ENCODE results near the gene SDK2.

The SDK2 gene

GRCh38 chr17:73410586-73411312 is 233.5 kb downstream of the SDK2 start:
- DNase-seq (ENCODE audit: low read depth), result no peak
- TF ChIP-seq, protein P1, sequence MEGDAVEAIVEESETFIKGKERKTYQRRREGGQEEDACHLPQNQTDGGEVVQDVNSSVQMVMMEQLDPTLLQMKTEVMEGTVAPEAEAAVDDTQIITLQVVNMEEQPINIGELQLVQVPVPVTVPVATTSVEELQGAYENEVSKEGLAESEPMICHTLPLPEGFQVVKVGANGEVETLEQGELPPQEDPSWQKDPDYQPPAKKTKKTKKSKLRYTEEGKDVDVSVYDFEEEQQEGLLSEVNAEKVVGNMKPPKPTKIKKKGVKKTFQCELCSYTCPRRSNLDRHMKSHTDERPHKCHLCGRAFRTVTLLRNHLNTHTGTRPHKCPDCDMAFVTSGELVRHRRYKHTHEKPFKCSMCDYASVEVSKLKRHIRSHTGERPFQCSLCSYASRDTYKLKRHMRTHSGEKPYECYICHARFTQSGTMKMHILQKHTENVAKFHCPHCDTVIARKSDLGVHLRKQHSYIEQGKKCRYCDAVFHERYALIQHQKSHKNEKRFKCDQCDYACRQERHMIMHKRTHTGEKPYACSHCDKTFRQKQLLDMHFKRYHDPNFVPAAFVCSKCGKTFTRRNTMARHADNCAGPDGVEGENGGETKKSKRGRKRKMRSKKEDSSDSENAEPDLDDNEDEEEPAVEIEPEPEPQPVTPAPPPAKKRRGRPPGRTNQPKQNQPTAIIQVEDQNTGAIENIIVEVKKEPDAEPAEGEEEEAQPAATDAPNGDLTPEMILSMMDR (conservative IDR thresholded peaks at IDR 0.05; ENCODE audit: low read length), result no peak
- no peak overlapping the region for H3K4me3 ChIP-seq (ENCODE audit: low read length)

GRCh38 chr17:73404246-73404645 is 240.0 kb downstream of the SDK2 start:
- H3K4me3 ChIP-seq (ENCODE audit: low read length), result no peak overlapping the region
- no peak for DNase-seq (ENCODE audit: low read depth)

GRCh38 chr17:73402466-73402865 is 241.8 kb downstream of the SDK2 start:
- H3K4me3 ChIP-seq (ENCODE audit: low read length), result no peak overlapping the region
- no peak for DNase-seq (ENCODE audit: low read depth)
- TF ChIP-seq, protein P1 (conservative IDR thresholded peaks at IDR 0.05; ENCODE audit: low read length), result no peak

More at GRCh38 chr17:73404246-73404645, 240.0 kb downstream of the SDK2 start:
- TF ChIP-seq, protein P1 (conservative IDR thresholded peaks at IDR 0.05; ENCODE audit: low read length), result no peak

DNA sequence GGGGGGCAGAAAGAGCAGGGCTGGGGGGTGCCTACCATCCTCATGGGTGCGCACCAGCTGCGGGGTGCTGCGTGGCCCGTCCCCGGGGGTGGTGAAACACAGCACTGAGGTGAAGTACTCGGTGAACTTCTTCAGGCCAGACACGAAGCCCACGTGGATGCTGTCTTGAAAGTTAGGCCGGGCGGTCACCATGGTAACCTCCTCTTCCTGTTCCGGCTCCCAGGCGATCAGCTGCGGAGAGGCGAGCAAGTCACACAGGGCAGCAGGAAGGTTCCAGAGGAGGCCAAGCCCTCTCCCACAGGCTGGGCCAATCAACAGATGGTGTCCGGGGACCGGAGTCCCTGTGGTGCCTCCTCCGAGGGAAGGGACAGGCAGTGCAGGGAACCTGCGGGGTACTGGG is 242.3 kb downstream of the SDK2 start:
- no peak for DNase-seq (ENCODE audit: low read depth)
- H3K4me3 ChIP-seq (ENCODE audit: low read length), result no peak overlapping the region
- TF ChIP-seq, protein P1 (conservative IDR thresholded peaks at IDR 0.05; ENCODE audit: low read length), result no peak

DNA sequence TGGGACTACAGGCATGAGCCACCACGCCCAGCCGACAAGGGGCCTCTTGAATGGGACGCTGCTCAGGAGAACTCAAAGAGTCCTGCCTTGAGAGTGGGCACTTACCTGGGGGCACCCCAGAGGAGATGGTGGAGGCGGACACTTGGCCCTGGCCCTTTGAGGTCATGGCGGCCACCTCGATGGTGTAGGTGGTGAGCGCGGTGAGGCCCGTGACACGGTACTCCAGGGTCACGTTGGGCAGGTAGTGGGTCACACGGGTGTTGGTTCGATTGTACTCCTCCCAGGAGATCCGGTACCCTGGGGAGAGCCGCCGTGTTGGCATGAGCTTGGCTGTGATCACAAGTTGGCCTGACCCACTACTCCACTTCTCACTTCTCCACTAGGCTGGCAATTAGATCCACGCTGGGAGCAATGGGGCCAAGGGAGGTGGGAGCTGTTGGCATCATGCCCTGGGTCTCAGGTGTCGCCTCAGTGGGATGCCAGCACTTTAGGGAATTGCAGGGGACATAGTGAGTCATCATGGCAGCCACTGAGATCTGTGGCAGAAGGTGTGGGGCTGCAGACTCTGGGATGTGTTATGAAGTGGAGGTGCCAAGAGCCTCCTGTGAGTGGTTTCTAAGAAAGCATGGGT is 243.2 kb downstream of the SDK2 start:
- H3K4me3 ChIP-seq (ENCODE audit: low read length), result no peak overlapping the region
- no peak for DNase-seq (ENCODE audit: low read depth)
- TF ChIP-seq, protein P1 (conservative IDR thresholded peaks at IDR 0.05; ENCODE audit: low read length), result no peak

- TF ChIP-seq, protein P1 (conservative IDR thresholded peaks at IDR 0.05; ENCODE audit: low read length), result no peak
- DNase-seq (ENCODE audit: low read depth), result no peak
- H3K4me3 ChIP-seq (ENCODE audit: low read length), result no peak overlapping the region
Observed at GRCh38 chr17:73399056-73399455, 245.2 kb downstream of the SDK2 start.
